ENCODE data around the gene KIAA2012. TPM values are rescaled to one million over a fixed set of nuclear protein-coding genes. Genes with fewer than 3 reads are reported as not detected.

The KIAA2012 gene
- polyA plus RNA-seq, 2 donors: not detected

DNA sequence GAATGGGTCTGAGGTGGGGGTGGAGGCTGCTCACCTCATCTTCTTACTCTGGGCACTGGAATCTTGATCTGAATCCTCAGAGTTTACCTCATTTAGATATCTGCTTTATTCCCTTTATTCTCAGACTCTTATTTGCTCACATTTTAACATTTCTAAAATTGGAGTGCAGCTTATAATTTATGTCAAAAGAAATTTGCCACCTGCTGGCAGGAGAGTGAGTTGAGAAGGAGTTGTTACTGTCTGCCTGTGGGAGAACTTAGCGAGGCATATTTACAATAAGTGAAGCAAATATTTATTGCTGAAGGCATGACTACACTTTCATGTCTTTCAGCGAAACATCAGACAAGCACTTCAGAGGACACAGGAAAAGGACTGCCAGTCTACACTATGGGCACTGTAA is 16.4 kb upstream of the KIAA2012 start:
- H3K4me3 ChIP-seq (ENCODE audit: low read depth in 1 of 2, low read length in 2 of 2): no peak overlapping the region
- no peaks in the 10 kb centered on the region for H3K27me3 ChIP-seq (ENCODE audit: control insufficient read depth in 1 of 2, insufficient read depth in 2 of 2, low read length in 2 of 2)
- H3K36me3 ChIP-seq (ENCODE audit: control insufficient read depth in 2 of 2, insufficient read depth in 2 of 2, low read length in 1 of 2): no peaks in the 10 kb centered on the region
- H3K9me3 ChIP-seq (ENCODE audit: control insufficient read depth in 2 of 2, insufficient read depth in 1 of 2, low read depth in 1 of 2, low read length in 1 of 2): no peaks in the 10 kb centered on the region
- no peaks in the 10 kb centered on the region for H3K4me1 ChIP-seq (ENCODE audit: control insufficient read depth in 2 of 2, insufficient read depth in 2 of 2, low read length in 1 of 2)
- WGBS, 2 donors: 26 to 42% methylated on average over 2 of the region's 2 CpGs
- no peak overlapping the region for H3K27ac ChIP-seq (ENCODE audit: low read depth in 2 of 2, low read length in 1 of 2)

DNA sequence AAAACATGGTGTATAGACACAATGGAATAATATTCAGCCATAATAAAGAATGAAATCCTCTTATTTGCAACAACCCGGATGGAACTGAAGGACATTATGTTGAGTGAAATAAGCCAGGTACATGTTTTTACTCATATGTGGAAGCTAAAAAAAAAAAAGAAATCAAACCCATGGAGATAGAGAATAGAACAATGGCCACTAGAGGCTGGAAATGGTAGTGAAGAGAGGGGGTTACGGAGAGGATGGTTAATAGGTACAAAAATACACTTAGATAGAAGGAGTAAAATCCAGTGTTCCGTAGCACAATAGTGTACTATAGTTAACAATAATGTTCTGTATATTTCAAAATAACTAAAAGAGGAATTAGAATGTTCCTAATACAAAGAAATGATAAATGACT is 12.8 kb upstream of the KIAA2012 start:
- Histone ChIP-seq H3K9me3 (ENCODE audit: control insufficient read depth in 2 of 2, insufficient read depth in 1 of 2, low read depth in 1 of 2, low read length in 1 of 2) (no peaks in the 10 kb centered on the region), H3K36me3 (ENCODE audit: control insufficient read depth in 2 of 2, insufficient read depth in 2 of 2, low read length in 1 of 2) (no peaks in the 10 kb centered on the region), H3K27me3 (ENCODE audit: control insufficient read depth in 1 of 2, insufficient read depth in 2 of 2, low read length in 2 of 2) (no peaks in the 10 kb centered on the region), H3K4me1 (ENCODE audit: control insufficient read depth in 2 of 2, insufficient read depth in 2 of 2, low read length in 1 of 2) (peaks cover 0 to 2% of the 10 kb centered on the region in 2 donors), H3K4me3 (ENCODE audit: low read depth in 1 of 2, low read length in 2 of 2) (no peak overlapping the region), H3K27ac (ENCODE audit: low read depth in 2 of 2, low read length in 1 of 2) (no peak overlapping the region)
- WGBS, 2 donors: 90 to 91% methylated on average over 3 of the region's 3 CpGs

GRCh38 chr2:202061695-202062094 is 11.4 kb upstream of the KIAA2012 start:
- 94 to 96% methylated on average over 2 of the region's 2 CpGs for WGBS, 2 donors
- H3K36me3 ChIP-seq (ENCODE audit: control insufficient read depth in 2 of 2, insufficient read depth in 2 of 2, low read length in 1 of 2): no peaks in the 10 kb centered on the region
- no peaks in the 10 kb centered on the region for H3K27me3 ChIP-seq (ENCODE audit: control insufficient read depth in 1 of 2, insufficient read depth in 2 of 2, low read length in 2 of 2)
- H3K27ac ChIP-seq (ENCODE audit: low read depth in 2 of 2, low read length in 1 of 2): no peak overlapping the region
- no peaks in the 10 kb centered on the region for H3K9me3 ChIP-seq (ENCODE audit: control insufficient read depth in 2 of 2, insufficient read depth in 1 of 2, low read depth in 1 of 2, low read length in 1 of 2)
- no peak overlapping the region for H3K4me3 ChIP-seq (ENCODE audit: low read depth in 1 of 2, low read length in 2 of 2)
- peaks cover 0 to 2% of the 10 kb centered on the region in 2 donors for H3K4me1 ChIP-seq (ENCODE audit: control insufficient read depth in 2 of 2, insufficient read depth in 2 of 2, low read length in 1 of 2)

DNA sequence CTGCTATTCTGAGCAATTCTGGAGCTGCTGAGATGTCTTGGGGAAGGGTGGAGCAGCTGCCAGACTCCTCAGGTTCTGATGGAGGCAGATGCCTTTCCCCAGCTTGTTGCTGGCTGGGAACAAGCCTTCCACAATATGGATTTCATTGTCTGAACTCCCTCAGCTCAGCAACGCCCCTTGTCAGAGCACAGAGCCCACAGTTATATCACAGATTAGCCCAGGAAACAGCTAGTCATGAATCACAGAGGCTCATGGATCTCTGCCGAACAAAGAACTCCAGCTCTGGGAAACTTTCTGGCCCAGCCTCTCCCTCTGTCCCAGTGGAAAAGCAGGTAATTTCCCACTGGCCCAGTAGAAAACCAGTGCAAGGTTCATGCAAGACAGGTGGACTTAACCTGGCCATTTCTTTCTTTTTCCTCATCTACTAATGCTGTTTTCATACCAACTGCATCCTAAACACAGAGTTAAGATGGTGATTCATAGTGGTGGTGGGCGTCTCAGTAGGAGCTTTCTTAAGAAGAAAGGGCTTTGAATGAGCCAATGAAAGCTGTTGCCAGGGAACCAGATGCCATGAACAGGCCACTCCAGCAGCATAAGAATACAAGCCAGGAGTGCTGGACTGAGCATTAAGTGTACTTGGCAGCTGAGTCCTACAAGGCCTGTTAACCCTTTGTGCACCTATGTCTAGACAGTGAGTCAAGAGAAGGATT is 8.7 kb upstream of the KIAA2012 start:
- peaks cover 0 to 2% of the 10 kb centered on the region in 2 donors for H3K4me1 ChIP-seq (ENCODE audit: control insufficient read depth in 2 of 2, insufficient read depth in 2 of 2, low read length in 1 of 2)
- H3K27ac ChIP-seq (ENCODE audit: low read depth in 2 of 2, low read length in 1 of 2): no peak overlapping the region
- H3K27me3 ChIP-seq (ENCODE audit: control insufficient read depth in 1 of 2, insufficient read depth in 2 of 2, low read length in 2 of 2): no peaks in the 10 kb centered on the region
- H3K4me3 ChIP-seq (ENCODE audit: low read depth in 1 of 2, low read length in 2 of 2): no peak overlapping the region
- no peaks in the 10 kb centered on the region for H3K36me3 ChIP-seq (ENCODE audit: control insufficient read depth in 2 of 2, insufficient read depth in 2 of 2, low read length in 1 of 2)
- H3K9me3 ChIP-seq (ENCODE audit: control insufficient read depth in 2 of 2, insufficient read depth in 1 of 2, low read depth in 1 of 2, low read length in 1 of 2): no peaks in the 10 kb centered on the region
- 13 to 31% methylated on average over 3 of the region's 3 CpGs for WGBS, 2 donors

- Histone ChIP-seq H3K4me1 (ENCODE audit: control insufficient read depth in 2 of 2, insufficient read depth in 2 of 2, low read length in 1 of 2) (peaks cover 0 to 2% of the 10 kb centered on the region in 2 donors), H3K9me3 (ENCODE audit: control insufficient read depth in 2 of 2, insufficient read depth in 1 of 2, low read depth in 1 of 2, low read length in 1 of 2) (no peaks in the 10 kb centered on the region), H3K4me3 (ENCODE audit: low read depth in 1 of 2, low read length in 2 of 2) (no peak overlapping the region), H3K36me3 (ENCODE audit: control insufficient read depth in 2 of 2, insufficient read depth in 2 of 2, low read length in 1 of 2) (no peaks in the 10 kb centered on the region), H3K27ac (ENCODE audit: low read depth in 2 of 2, low read length in 1 of 2) (no peak overlapping the region), H3K27me3 (ENCODE audit: control insufficient read depth in 1 of 2, insufficient read depth in 2 of 2, low read length in 2 of 2) (no peaks in the 10 kb centered on the region)
- 86 to 93% methylated on average over 3 of the region's 3 CpGs for WGBS, 2 donors
Measured at GRCh38 chr2:202064881-202065230, 8.2 kb upstream of the KIAA2012 start.

DNA sequence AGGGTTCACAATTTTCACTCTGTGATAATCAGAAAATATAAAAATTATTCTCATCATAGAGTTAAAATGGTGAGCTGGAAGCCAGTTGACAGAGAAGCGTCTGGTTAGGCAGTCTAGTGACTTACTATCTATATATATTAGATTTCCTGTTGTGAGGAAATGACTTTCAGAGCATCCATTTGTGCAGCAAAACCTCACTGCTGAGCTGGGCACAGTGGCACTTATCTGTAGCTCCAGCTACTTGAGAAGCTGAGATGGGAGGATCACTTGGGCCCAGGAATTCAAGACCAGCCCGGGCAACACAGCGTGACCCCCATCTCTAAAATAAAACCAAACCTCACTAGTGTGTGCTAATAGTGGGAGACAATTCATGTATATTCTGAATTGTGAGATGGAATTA is 7.2 kb upstream of the KIAA2012 start:
- H3K27me3 ChIP-seq (ENCODE audit: control insufficient read depth in 1 of 2, insufficient read depth in 2 of 2, low read length in 2 of 2): no peaks in the 10 kb centered on the region
- no peaks in the 10 kb centered on the region for H3K9me3 ChIP-seq (ENCODE audit: control insufficient read depth in 2 of 2, insufficient read depth in 1 of 2, low read depth in 1 of 2, low read length in 1 of 2)
- no peak overlapping the region for H3K27ac ChIP-seq (ENCODE audit: low read depth in 2 of 2, low read length in 1 of 2)
- peaks cover 0 to 2% of the 10 kb centered on the region in 2 donors for H3K4me1 ChIP-seq (ENCODE audit: control insufficient read depth in 2 of 2, insufficient read depth in 2 of 2, low read length in 1 of 2)
- no peaks in the 10 kb centered on the region for H3K36me3 ChIP-seq (ENCODE audit: control insufficient read depth in 2 of 2, insufficient read depth in 2 of 2, low read length in 1 of 2)
- WGBS, 2 donors: 87 to 95% methylated on average over 3 of the region's 3 CpGs
- H3K4me3 ChIP-seq (ENCODE audit: low read depth in 1 of 2, low read length in 2 of 2): no peak overlapping the region

DNA sequence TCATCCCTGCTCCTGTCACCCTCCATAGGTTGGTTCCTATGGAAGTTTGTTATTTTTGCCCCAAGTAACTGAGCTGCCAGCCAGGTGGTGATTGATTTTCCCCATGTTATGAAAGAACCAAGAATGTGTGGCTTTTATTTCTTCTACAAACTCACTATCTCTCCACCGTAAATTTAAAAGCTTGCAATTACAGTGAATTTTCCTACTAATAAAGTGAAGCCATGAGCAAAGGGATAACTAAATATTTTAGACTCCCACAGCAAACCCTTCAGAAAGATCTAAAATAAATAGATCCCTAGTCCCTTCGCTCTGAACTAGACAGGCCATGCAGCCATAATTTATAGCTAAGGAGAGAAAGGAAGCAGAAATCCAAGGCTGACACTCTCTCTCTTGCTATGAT is 6.2 kb upstream of the KIAA2012 start:
- H3K4me3 ChIP-seq (ENCODE audit: low read depth in 1 of 2, low read length in 2 of 2): no peak overlapping the region
- H3K36me3 ChIP-seq (ENCODE audit: control insufficient read depth in 2 of 2, insufficient read depth in 2 of 2, low read length in 1 of 2): no peaks in the 10 kb centered on the region
- no peak overlapping the region for H3K27ac ChIP-seq (ENCODE audit: low read depth in 2 of 2, low read length in 1 of 2)
- no peaks in the 10 kb centered on the region for H3K9me3 ChIP-seq (ENCODE audit: control insufficient read depth in 2 of 2, insufficient read depth in 1 of 2, low read depth in 1 of 2, low read length in 1 of 2)
- 62 to 75% methylated on average over 2 of the region's 2 CpGs for WGBS, 2 donors
- H3K4me1 ChIP-seq (ENCODE audit: control insufficient read depth in 2 of 2, insufficient read depth in 2 of 2, low read length in 1 of 2): peaks cover 0 to 2% of the 10 kb centered on the region in 2 donors
- no peaks in the 10 kb centered on the region for H3K27me3 ChIP-seq (ENCODE audit: control insufficient read depth in 1 of 2, insufficient read depth in 2 of 2, low read length in 2 of 2)

GRCh38 chr2:202067589-202067988 is 5.5 kb upstream of the KIAA2012 start:
- Histone ChIP-seq H3K4me1 (ENCODE audit: control insufficient read depth in 2 of 2, insufficient read depth in 2 of 2, low read length in 1 of 2) (peaks cover 0 to 2% of the 10 kb centered on the region in 2 donors), H3K36me3 (ENCODE audit: control insufficient read depth in 2 of 2, insufficient read depth in 2 of 2, low read length in 1 of 2) (no peaks in the 10 kb centered on the region), H3K9me3 (ENCODE audit: control insufficient read depth in 2 of 2, insufficient read depth in 1 of 2, low read depth in 1 of 2, low read length in 1 of 2) (no peaks in the 10 kb centered on the region), H3K27ac (ENCODE audit: low read depth in 2 of 2, low read length in 1 of 2) (no peak overlapping the region), H3K4me3 (ENCODE audit: low read depth in 1 of 2, low read length in 2 of 2) (no peak overlapping the region), H3K27me3 (ENCODE audit: control insufficient read depth in 1 of 2, insufficient read depth in 2 of 2, low read length in 2 of 2) (no peaks in the 10 kb centered on the region)
- 95 to 98% methylated on average over 1 of the region's 1 CpG for WGBS, 2 donors

GRCh38 chr2:202069170-202070067 is 3.6 kb upstream of the KIAA2012 start:
- Histone ChIP-seq H3K36me3 (ENCODE audit: control insufficient read depth in 2 of 2, insufficient read depth in 2 of 2, low read length in 1 of 2) (no peaks in the 10 kb centered on the region), H3K4me3 (ENCODE audit: low read depth in 1 of 2, low read length in 2 of 2) (no peak overlapping the region), H3K27me3 (ENCODE audit: control insufficient read depth in 1 of 2, insufficient read depth in 2 of 2, low read length in 2 of 2) (no peaks in the 10 kb centered on the region), H3K9me3 (ENCODE audit: control insufficient read depth in 2 of 2, insufficient read depth in 1 of 2, low read depth in 1 of 2, low read length in 1 of 2) (no peaks in the 10 kb centered on the region), H3K27ac (ENCODE audit: low read depth in 2 of 2, low read length in 1 of 2) (no peak overlapping the region), H3K4me1 (ENCODE audit: control insufficient read depth in 2 of 2, insufficient read depth in 2 of 2, low read length in 1 of 2) (peaks cover 0 to 2% of the 10 kb centered on the region in 2 donors)
- 68 to 73% methylated on average over 11 of the region's 11 CpGs for WGBS, 2 donors

Measured in esophagus (tissue), 2 donors.